AG08395 (cell line): Measurements from ENCODE around the gene CEP83.

Experiments used
- DNase-seq: peaks from one replicate; pipeline ENCODE4 v3.0.0; 2012; ENCODE audit warnings: mixed read lengths, low spot score

Gene CEP83

GRCh38 chr12:94305130-94305957 lies 154.3 kb downstream of the CEP83 start:
- no peak for DNase-seq

GRCh38 chr12:94304566-94305061 lies 155.1 kb downstream of the CEP83 start:
- DNase-seq = peak; percentile 60

GRCh38 chr12:94304012-94304411 lies 155.7 kb downstream of the CEP83 start:
- DNase-seq = no peak

GRCh38 chr12:94299846-94300245 lies 159.8 kb downstream of the CEP83 start:
- DNase-seq = no peak

- DNase-seq = no peak
Measured at GRCh38 chr12:94297876-94298505, 161.7 kb downstream of the CEP83 start.

- DNase-seq = no peak
Measured at GRCh38 chr12:94297096-94297699, 162.5 kb downstream of the CEP83 start.

GRCh38 chr12:94290353-94290752 lies 169.3 kb downstream of the CEP83 start:
- DNase-seq = no peak

GRCh38 chr12:94289461-94290312 lies 170.0 kb downstream of the CEP83 start:
- DNase-seq = peak; percentile 83

GRCh38 chr12:94287245-94287628 lies 172.4 kb downstream of the CEP83 start:
- no peak for DNase-seq

- DNase-seq = no peak
Measured at GRCh38 chr12:94286583-94287244, 173.0 kb downstream of the CEP83 start.

GRCh38 chr12:94285943-94286582 lies 173.6 kb downstream of the CEP83 start:
- no peak for DNase-seq

- DNase-seq = no peak
Measured at GRCh38 chr12:94284859-94285258, 174.8 kb downstream of the CEP83 start.

- no peak for DNase-seq
Measured at GRCh38 chr12:94284046-94284445, 175.6 kb downstream of the CEP83 start.

GRCh38 chr12:94282675-94283074 lies 177.0 kb downstream of the CEP83 start:
- DNase-seq = no peak

- DNase-seq = no peak
Measured at GRCh38 chr12:94280063-94280462, 179.6 kb downstream of the CEP83 start.

GRCh38 chr12:94277426-94278000 lies 182.2 kb downstream of the CEP83 start:
- no peak for DNase-seq

GRCh38 chr12:94276725-94277124 lies 182.9 kb downstream of the CEP83 start:
- DNase-seq = no peak

- DNase-seq = no peak
Measured at GRCh38 chr12:94273272-94273671, 186.4 kb downstream of the CEP83 start.

GRCh38 chr12:94272280-94272679 lies 187.4 kb downstream of the CEP83 start:
- no peak for DNase-seq

- no peak for DNase-seq
Measured at GRCh38 chr12:94271351-94271750, 188.3 kb downstream of the CEP83 start.
